Stimulated activated CD8-positive, alpha-beta memory T cell treated with anti-CD3 and anti-CD28 coated beads, Interleukin-15, amount 100 ng/mL, for 4 hours (primary cell): ENCODE data around the gene SPATA9.
A peak's percentile ranks its signal among the peaks of the same experiment; 100 is the strongest.
"Not testable (repeated sequence)": the region's sequence is repeated elsewhere in the genome, so short reads cannot be mapped to it uniquely, and the experiment has no call there.

ENCODE experiments used
- DNase-seq, 2 donors: peaks; one replicate each; pipeline ENCODE4 v3.0.0-alpha.2; 2020; ENCODE audit warnings: low read depth in 2 of 2

The SPATA9 gene

DNA sequence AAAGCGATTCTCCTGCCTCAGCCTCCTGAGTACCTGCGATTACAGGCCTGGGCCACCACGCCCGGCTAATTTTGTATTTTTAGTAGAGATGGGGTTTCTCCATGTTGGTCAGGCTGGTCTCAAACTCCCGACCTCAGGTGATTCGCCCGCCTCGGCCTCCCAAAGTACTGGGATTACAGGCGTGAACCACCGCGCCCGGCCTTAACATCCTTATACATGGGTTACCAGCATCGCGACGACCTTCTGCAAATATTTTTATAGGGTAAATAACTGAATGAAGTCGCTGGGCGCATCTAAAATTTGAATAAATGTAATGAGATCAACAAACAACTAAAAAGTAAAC lies 36.6 kb downstream of the SPATA9 start:
- not testable (repeated sequence) for DNase-seq

DNA sequence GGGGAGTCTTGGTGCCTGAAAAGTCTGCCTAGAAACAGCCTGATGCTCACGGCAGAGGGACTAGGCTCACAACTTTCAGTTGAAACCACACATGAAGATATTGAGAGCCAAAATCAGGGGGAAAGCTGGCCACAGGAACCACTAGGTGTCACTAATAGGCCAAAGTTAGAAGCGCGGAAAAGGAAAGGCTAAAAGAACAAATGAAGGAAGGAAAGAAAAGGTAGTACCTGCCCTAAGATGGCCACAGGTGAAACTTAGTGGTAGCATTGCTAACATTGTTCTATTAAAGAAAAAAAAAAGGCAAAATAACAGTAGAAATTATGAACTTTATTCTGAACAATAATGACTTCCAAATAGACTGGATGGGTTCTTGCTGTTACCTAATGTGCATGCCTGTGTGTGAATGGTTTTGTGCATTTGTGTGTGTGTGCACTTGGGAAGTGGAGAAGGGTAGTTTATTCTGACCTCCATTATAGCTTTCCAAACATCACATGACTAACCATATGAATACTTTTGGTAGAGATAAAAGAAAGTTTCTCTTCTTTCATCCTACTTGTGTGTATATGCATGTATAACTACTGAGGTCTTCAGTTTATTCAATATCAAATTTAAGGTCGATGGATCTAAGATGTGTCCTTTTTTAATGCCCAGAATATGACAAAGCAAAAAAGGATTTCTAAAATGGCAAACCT lies 38.3 kb downstream of the SPATA9 start:
- DNase-seq, result no peak

DNA sequence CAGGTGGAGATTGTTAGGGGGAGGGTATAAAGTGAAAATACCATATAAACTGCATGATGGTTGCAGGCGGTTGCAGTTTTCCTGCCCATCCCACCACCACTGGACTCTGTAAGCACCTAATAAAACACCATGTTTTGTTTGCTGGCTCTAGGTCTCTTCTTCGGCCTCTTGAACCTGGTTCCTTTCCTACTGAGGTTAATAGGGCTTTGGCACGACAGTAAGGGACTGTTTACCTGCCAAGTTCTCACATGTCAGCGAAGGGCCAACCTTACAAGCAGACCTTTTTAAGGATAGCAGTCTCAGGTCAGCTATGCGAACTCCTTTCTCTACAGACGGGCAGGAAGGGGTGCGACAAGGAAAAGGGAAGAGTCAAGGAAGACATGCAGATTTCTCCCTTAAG lies 39.6 kb downstream of the SPATA9 start:
- no peak for DNase-seq

- DNase-seq, result no peak
These were observed 41.0 kb downstream of the SPATA9 start for GRCh38 chr5:95641741-95642220.

DNA sequence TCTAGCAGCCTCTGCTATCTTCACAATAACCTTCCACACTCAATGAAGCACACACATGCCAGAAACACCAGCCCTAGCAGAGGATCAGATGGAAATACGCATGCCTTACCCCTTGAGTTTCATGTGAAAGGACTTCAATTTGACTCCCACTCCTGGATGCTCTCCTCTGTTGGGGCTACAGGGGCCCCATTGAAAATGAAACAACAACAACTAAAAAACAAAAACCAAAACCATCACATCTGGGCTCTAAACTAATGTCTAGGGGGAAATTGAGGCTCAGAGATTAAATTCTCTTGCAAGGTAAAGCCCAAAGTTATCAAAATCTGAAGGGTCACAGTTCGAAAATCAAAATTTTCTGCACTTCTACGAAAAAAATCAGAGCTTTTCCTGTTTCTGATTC lies 44.2 kb downstream of the SPATA9 start:
- DNase-seq, result no peak

DNA sequence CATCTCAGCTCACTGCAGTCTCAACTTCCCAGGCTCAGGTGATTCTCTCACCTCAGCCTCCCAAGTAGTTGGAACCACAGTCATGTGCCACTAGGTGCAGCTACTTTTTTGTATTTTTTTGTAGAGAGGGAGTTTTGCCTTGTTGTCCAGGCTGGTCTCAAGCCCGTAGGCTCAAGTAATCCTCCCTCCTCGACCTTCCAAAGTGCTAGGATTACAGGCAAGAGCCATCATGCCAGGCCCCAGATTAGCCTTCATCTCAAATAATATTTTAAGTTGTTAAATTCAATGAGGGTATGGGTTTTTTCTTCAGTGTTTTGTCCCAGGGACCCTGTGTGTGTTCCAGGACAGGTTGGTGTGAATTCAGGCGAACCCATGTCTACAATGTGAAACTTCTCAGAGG lies 48.7 kb downstream of the SPATA9 start:
- DNase-seq, result no peak

GRCh38 chr5:95633671-95634070 lies 49.1 kb downstream of the SPATA9 start:
- DNase-seq, result no peak

DNA sequence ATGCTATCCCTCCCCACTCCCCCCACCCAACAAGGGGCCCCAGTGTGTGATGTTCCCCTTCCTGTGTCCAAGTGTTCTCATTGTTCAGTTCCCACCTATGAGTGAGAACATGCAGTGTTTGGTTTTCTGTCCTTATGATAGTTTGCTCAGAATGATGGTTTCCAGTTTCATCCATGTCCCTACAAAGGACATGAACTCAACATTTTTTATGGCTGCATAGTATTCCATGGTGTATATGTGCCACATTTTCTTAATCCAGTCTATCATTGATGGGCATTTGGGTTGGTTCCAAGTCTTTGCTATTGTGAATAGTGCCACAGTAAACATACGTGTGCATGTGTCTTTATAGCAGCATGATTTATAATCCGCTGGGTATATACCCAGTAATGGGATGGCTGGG lies 49.8 kb downstream of the SPATA9 start:
- not testable (repeated sequence) for DNase-seq

- peak; percentile 24 to 67 for DNase-seq
These were observed 50.7 kb downstream of the SPATA9 start for GRCh38 chr5:95631991-95632675.

DNA sequence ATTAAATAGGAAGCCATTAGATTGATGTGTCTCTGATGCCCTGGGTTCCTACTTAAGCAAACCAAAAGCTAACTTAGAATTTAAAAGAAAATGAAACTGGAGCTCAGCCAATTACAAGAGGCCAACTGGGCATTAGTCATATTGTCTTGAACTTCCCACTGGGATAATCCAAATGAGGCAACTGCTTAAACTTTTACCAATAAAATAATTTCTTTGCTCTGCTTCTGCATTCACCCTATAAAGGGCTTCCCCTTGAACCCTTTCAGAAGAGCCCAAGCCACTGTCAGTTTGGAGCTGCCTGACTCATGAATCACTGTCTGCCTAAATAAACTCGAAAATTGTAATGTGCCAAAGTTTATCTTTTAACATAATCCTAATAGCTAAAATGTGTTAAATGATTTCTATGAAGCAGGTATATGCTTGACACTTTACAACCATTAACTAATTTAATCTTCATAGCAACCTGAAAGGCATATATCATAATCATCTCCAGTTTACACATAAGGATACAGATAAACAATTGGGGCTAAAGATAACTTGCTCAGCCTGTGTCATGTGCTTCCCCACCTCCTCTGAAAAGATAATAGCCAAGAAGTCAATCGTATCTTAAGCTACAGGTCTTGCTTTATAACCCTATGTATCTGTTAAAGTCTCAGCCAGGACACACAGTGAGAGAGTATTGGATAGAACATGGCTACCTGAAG lies 51.4 kb downstream of the SPATA9 start:
- no peak for DNase-seq

DNA sequence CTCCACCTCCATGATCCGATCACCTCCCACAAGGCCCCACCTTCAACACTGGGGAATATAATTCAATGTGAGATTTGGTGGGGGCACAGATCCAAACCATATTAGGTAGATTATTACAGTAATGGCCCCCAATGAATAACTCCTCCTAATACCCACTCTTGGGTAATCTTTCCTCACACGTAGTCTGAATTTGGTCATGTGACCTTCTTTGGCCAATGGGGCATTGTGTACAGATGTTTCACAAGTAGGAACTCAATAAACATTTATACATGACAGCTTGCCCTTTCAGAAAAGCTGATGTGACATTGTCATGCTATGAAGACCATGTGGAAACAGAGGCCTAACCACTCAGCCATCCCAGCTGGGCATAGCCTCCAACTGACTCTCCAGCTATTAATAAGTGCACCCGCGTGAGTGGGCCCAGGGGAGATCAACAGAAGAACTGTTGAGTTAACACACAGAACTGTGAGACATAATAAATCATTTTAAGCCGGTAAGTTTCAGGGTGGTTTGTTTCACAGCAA lies 52.3 kb downstream of the SPATA9 start:
- no peak for DNase-seq

GRCh38 chr5:95628933-95629332 lies 53.9 kb downstream of the SPATA9 start:
- no peak for DNase-seq

- no peak for DNase-seq
These were observed 54.6 kb downstream of the SPATA9 start for GRCh38 chr5:95627971-95628810.

GRCh38 chr5:95626701-95627100 lies 56.1 kb downstream of the SPATA9 start:
- no peak for DNase-seq

- no peak for DNase-seq
These were observed 58.4 kb downstream of the SPATA9 start for GRCh38 chr5:95624368-95624767.

DNA sequence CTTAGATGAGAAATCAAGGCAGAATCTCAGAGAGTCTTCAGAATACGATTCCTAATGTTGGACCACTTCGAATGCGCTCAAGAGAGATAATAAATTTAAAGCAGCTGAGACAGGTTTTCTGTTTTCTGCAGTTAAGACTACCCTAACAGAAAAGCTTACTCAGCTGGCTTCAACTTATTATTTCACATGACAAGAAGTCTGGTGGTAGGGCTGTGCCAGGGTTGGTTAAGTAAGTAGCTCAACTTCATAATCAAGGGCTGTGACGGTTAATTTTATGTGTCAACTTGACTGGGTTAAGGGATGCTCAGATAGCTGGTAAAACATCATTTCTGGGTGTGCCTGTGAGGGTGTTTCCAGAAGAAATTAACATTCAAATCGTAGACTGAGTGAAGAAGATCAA lies 59.1 kb downstream of the SPATA9 start:
- DNase-seq, result no peak

GRCh38 chr5:95621839-95622629 lies 60.8 kb downstream of the SPATA9 start:
- DNase-seq, result no peak

DNA sequence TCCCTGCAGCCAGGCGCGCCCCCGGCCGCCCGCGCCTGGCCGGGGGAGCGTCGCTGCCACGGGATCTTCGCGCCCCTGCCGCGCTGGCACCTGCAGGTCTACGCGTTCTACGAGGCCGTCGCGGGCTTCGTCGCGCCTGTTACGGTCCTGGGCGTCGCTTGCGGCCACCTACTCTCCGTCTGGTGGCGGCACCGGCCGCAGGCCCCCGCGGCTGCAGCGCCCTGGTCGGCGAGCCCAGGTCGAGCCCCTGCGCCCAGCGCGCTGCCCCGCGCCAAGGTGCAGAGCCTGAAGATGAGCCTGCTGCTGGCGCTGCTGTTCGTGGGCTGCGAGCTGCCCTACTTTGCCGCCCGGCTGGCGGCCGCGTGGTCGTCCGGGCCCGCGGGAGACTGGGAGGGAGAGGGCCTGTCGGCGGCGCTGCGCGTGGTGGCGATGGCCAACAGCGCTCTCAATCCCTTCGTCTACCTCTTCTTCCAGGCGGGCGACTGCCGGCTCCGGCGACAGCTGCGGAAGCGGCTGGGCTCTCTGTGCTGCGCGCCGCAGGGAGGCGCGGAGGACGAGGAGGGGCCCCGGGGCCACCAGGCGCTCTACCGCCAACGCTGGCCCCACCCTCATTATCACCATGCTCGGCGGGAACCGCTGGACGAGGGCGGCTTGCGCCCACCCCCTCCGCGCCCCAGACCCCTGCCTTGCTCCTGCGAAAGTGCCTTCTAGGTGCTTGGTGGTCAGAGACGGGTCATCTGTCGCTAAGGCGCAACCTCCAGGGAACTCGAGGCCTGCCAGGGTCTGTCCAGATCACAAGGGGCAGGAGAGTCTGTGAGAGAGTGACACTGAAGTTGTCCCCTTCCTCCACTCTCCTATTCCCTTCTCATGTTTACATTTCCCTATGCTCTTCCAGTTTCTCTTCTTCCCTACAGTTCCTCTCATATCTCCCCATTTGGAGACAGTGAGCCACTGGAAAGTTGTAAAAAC lies 61.6 kb downstream of the SPATA9 start:
- DNase-seq, result peak in 1 of 2 donors; percentile 23

DNA sequence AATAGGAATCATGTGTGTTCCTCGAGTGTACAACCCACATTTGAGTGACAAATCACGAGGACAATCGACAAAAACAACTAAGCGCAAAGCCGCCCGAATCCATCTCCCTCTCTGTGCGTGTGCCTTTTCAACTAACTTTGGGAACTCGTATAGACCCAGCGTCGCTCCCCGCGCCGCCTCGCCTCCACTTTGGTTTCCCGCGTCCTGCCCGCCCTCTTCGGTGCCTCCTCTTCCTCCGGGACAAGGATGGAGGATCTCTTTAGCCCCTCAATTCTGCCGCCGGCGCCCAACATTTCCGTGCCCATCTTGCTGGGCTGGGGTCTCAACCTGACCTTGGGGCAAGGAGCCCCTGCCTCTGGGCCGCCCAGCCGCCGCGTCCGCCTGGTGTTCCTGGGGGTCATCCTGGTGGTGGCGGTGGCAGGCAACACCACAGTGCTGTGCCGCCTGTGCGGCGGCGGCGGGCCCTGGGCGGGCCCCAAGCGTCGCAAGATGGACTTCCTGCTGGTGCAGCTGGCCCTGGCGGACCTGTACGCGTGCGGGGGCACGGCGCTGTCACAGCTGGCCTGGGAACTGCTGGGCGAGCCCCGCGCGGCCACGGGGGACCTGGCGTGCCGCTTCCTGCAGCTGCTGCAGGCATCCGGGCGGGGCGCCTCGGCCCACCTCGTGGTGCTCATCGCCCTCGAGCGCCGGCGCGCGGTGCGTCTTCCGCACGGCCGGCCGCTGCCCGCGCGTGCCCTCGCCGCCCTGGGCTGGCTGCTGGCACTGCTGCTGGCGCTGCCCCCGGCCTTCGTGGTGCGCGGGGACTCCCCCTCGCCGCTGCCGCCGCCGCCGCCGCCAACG lies 62.5 kb downstream of the SPATA9 start, which contains the start of gene GPR150:
TSS of gene GPR150 (plus strand) at position 58 of the 840 bp plus-strand sequence. CDS start at position 247, 189 bp downstream.
- DNase-seq, result peak; percentile 21 to 42
